Mucosa of stomach (tissue), 1 donor: Measurements from ENCODE around the gene WDR41.

Experiments used
- H3K27me3 ChIP-seq: one replicate; pipeline ENCODE4 v1.7.0; 2013; ENCODE audit warnings: mild to moderate bottlenecking, low read length; ENCODE audit not compliant: control insufficient read depth, insufficient read depth
- H3K36me3 ChIP-seq: one replicate; pipeline ENCODE4 v1.7.0; 2013; ENCODE audit warnings: low read length; ENCODE audit not compliant: control insufficient read depth, insufficient read depth
- H3K4me1 ChIP-seq: one replicate; pipeline ENCODE4 v1.7.0; 2013; ENCODE audit warnings: mild to moderate bottlenecking, low read length; ENCODE audit not compliant: control insufficient read depth, insufficient read depth
- H3K4me3 ChIP-seq: one replicate; pipeline ENCODE4 v1.7.0; 2013; ENCODE audit warnings: low read length
- H3K9ac ChIP-seq: one replicate; pipeline ENCODE4 v1.7.0; 2013; ENCODE audit warnings: mild to moderate bottlenecking, low read length, moderate library complexity
- H3K9me3 ChIP-seq: one replicate; pipeline ENCODE4 v1.7.0; 2013; ENCODE audit warnings: mild to moderate bottlenecking, low read length, moderate library complexity; ENCODE audit not compliant: control insufficient read depth
- donor health status: Pancreatic carcinoma.

The WDR41 gene

GRCh38 chr5:77438071-77438470 is 54.0 kb downstream of the WDR41 start:
- Histone ChIP-seq H3K9me3 (no peaks in the 10 kb centered on the region), H3K27me3 (no peaks in the 10 kb centered on the region), H3K4me3 (no peak overlapping the region), H3K4me1 (no peaks in the 10 kb centered on the region), H3K36me3 (no peaks in the 10 kb centered on the region), H3K9ac (no peak overlapping the region)

- Histone ChIP-seq H3K27me3 (no peaks in the 10 kb centered on the region), H3K9me3 (no peaks in the 10 kb centered on the region), H3K4me1 (no peaks in the 10 kb centered on the region), H3K9ac (no peak overlapping the region), H3K36me3 (no peaks in the 10 kb centered on the region), H3K4me3 (no peak overlapping the region)
Measured at GRCh38 chr5:77437194-77437593, 54.9 kb downstream of the WDR41 start.

- H3K9me3 ChIP-seq: no peaks in the 10 kb centered on the region
- no peak overlapping the region for H3K9ac ChIP-seq
- no peak overlapping the region for H3K4me3 ChIP-seq
- H3K27me3 ChIP-seq: no peaks in the 10 kb centered on the region
- no peaks in the 10 kb centered on the region for H3K36me3 ChIP-seq
- no peaks in the 10 kb centered on the region for H3K4me1 ChIP-seq
Measured at GRCh38 chr5:77431719-77432118, 60.4 kb downstream of the WDR41 start.

- H3K36me3 ChIP-seq: no peaks in the 10 kb centered on the region
- H3K9ac ChIP-seq: no peak overlapping the region
- no peaks in the 10 kb centered on the region for H3K4me1 ChIP-seq
- H3K4me3 ChIP-seq: no peak overlapping the region
- H3K27me3 ChIP-seq: no peaks in the 10 kb centered on the region
- no peaks in the 10 kb centered on the region for H3K9me3 ChIP-seq
Measured at GRCh38 chr5:77431286-77431685, 60.8 kb downstream of the WDR41 start.

- no peaks in the 10 kb centered on the region for H3K36me3 ChIP-seq
- H3K9me3 ChIP-seq: no peaks in the 10 kb centered on the region
- no peaks in the 10 kb centered on the region for H3K4me1 ChIP-seq
- H3K9ac ChIP-seq: no peak overlapping the region
- H3K4me3 ChIP-seq: no peak overlapping the region
- no peaks in the 10 kb centered on the region for H3K27me3 ChIP-seq
Measured at GRCh38 chr5:77430726-77431125, 61.4 kb downstream of the WDR41 start.

GRCh38 chr5:77428526-77428925 is 63.6 kb downstream of the WDR41 start:
- Histone ChIP-seq H3K9me3 (no peaks in the 10 kb centered on the region), H3K9ac (no peak overlapping the region), H3K36me3 (no peaks in the 10 kb centered on the region), H3K27me3 (no peaks in the 10 kb centered on the region), H3K4me1 (no peaks in the 10 kb centered on the region), H3K4me3 (no peak overlapping the region)

GRCh38 chr5:77427998-77428397 is 64.1 kb downstream of the WDR41 start:
- H3K27me3 ChIP-seq: no peaks in the 10 kb centered on the region
- no peak overlapping the region for H3K4me3 ChIP-seq
- H3K9ac ChIP-seq: no peak overlapping the region
- no peaks in the 10 kb centered on the region for H3K36me3 ChIP-seq
- no peaks in the 10 kb centered on the region for H3K9me3 ChIP-seq
- no peaks in the 10 kb centered on the region for H3K4me1 ChIP-seq

GRCh38 chr5:77426670-77427069 is 65.4 kb downstream of the WDR41 start:
- Histone ChIP-seq H3K4me1 (no peaks in the 10 kb centered on the region), H3K4me3 (no peak overlapping the region), H3K36me3 (no peaks in the 10 kb centered on the region), H3K9me3 (no peaks in the 10 kb centered on the region), H3K27me3 (no peaks in the 10 kb centered on the region), H3K9ac (no peak overlapping the region)

- Histone ChIP-seq H3K4me1 (no peaks in the 10 kb centered on the region), H3K9ac (no peak overlapping the region), H3K4me3 (no peak overlapping the region), H3K9me3 (no peaks in the 10 kb centered on the region), H3K27me3 (no peaks in the 10 kb centered on the region), H3K36me3 (no peaks in the 10 kb centered on the region)
Measured at GRCh38 chr5:77425998-77426659, 66.0 kb downstream of the WDR41 start.

- no peaks in the 10 kb centered on the region for H3K36me3 ChIP-seq
Measured at GRCh38 chr5:77425420-77425819, 66.7 kb downstream of the WDR41 start.

GRCh38 chr5:77424921-77425320 is 67.2 kb downstream of the WDR41 start:
- H3K4me3 ChIP-seq: no peak overlapping the region
- H3K4me1 ChIP-seq: no peaks in the 10 kb centered on the region
- no peak overlapping the region for H3K9ac ChIP-seq

More at GRCh38 chr5:77425420-77425819, 66.7 kb downstream of the WDR41 start:
- Histone ChIP-seq H3K27me3 (no peaks in the 10 kb centered on the region), H3K9me3 (no peaks in the 10 kb centered on the region), H3K4me1 (no peaks in the 10 kb centered on the region), H3K4me3 (no peak overlapping the region), H3K9ac (no peak overlapping the region)

GRCh38 chr5:77423022-77423750 is 68.9 kb downstream of the WDR41 start:
- Histone ChIP-seq H3K4me3 (no peak overlapping the region), H3K4me1 (no peaks in the 10 kb centered on the region), H3K27me3 (no peaks in the 10 kb centered on the region), H3K9ac (no peak overlapping the region), H3K9me3 (no peaks in the 10 kb centered on the region), H3K36me3 (no peaks in the 10 kb centered on the region)

More at GRCh38 chr5:77424921-77425320, 67.2 kb downstream of the WDR41 start:
- no peaks in the 10 kb centered on the region for H3K36me3 ChIP-seq
- H3K27me3 ChIP-seq: no peaks in the 10 kb centered on the region
- no peaks in the 10 kb centered on the region for H3K9me3 ChIP-seq
